ENCODE data around the gene EFR3B. TPM values are rescaled to one million over a fixed set of nuclear protein-coding genes. Genes with fewer than 3 reads are reported as not detected.

Gene EFR3B
- total and polyA plus RNA-seq, 2 of the 13 experiments (the other 11 are each of a cell fraction or from before 2014, with no cell fraction given), result 0.42 TPM

DNA sequence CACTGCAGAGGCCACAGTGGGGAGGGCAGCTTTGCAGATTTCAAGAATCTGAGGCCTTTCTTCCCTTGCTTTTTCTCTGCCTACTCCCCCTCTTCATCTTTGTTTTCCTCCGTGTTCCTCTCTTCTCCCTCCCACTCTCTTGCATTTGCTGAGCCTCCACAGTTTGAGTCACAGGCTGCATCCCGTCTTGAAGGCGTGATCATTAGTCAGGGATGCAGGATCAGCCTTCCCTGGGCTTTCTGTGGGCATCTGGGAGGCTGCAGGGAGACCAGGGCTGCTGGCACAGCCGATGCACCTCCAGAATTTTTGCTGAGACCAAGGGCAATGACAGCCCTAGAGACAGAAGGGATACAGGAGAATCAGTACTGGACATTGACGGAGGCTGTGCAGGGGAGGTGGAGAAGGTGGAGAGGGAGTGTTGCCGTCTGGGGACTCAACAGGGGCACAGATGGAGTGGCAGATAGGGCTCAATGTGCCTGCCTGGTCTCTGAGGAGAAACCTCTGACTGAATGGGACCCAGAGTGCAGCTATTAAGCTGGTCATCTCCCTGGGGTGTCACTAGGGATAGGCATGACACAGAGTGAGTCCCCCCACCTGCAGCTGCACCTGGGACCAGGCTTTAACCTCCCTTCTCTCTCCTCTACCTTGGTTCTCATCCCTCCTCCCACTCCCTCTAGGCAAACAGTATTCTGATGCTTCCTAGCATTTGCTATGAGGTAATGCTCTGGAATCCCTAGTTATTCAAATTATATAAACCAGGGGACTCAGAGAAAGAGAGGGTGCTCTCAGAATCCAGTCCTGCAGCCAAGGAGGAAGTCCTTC, 41.2 kb upstream of the EFR3B start (continued):
- no peak for TF ChIP-seq NR0B2 (CRISPR knock-in tag; IDR thresholded peaks at IDR 0.05)

DNA sequence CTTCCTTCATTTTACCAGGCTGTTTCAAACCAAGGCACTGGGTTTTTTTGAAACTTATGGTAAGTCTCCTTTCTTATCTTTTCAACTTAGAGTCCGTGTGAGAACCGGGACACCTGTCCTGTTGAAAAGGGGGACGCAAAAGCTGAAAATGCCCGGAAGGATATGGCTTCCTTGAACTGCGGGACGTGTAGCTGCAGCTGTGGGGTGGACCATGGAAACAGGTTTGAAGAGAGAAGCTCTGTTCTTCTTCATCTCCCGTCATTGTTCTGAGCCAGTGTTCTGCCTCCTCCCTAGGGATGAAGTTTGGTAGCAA, 40.6 kb upstream of the EFR3B start:
- no TSS peak for BruUV-seq (replicated peaks)
- Histone ChIP-seq H2AFZ (ENCODE audit: low read length) (no peak overlapping the region), H3K27ac (ENCODE audit: extremely low read length, insufficient read depth, low read length) (no peak overlapping the region), H3K9ac (ENCODE audit: insufficient read depth, low read depth, low read length) (no peak overlapping the region), H3K4me1 (ENCODE audit: insufficient read depth, low read length) (peaks cover 16% of the 10 kb centered on the region), H3K27me3 (ENCODE audit: control insufficient read depth in 1 of 2, insufficient read depth in 2 of 2, low read length in 2 of 2) (peaks cover 2 to 12% of the 10 kb centered on the region in 2 experiments; a peak in 3 of 5 replicates), H3K9me3 (ENCODE audit: low read length) (no peaks in the 10 kb centered on the region), H3K4me3 (replicated peaks in 1 of 3; ENCODE audit: insufficient read depth in 1 of 3, low read depth in 2 of 3, low read length in 3 of 3) (no peak overlapping the region), H3K4me2 (ENCODE audit: low read depth, low read length) (no peak overlapping the region), H4K20me1 (ENCODE audit: insufficient read depth, low read length) (no peaks in the 10 kb centered on the region), H3K36me3 (replicated peaks in 1 of 2; ENCODE audit: control insufficient read depth in 1 of 2, insufficient read depth in 2 of 2, low read length in 2 of 2) (no peaks in the 10 kb centered on the region), H3K79me2 (ENCODE audit: insufficient read depth, low read length) (no peaks in the 10 kb centered on the region)
- no peak for FAIRE-seq
- intact Hi-C loops (cut with micrococcal nuclease; ENCODE audit: unreplicated experiment), result no loop called here
- in situ Hi-C loops (cut with HindIII; ENCODE audit: extremely low pct_ligation_motif_present, low pct_unique_long_range_greater_than_20kb), result no loop called here
- ATAC-seq, result no peak
- WGBS (ENCODE audit: low lambda C conversion rate), result 7% methylated on average over 7 of the region's 7 CpGs
- POLR2A ChIA-PET, result no interaction called here
- no peak for DNase-seq (ENCODE audit: low spot score)
- CTCF ChIA-PET (ENCODE audit: low intra/inter-chr PET ratio, low total read pairs), result no interaction called here
- no peak for TF ChIP-seq ZNF335 (CRISPR knock-in tag; IDR thresholded peaks at IDR 0.05)
- TF ChIP-seq THAP11 (CRISPR knock-in tag; IDR thresholded peaks at IDR 0.05), result no peak
- TF ChIP-seq ZNF317 (CRISPR knock-in tag; IDR thresholded peaks at IDR 0.05), result no peak
- TF ChIP-seq ZNF713 (CRISPR knock-in tag; IDR thresholded peaks at IDR 0.05), result no peak
- TF ChIP-seq ZNF792 (CRISPR knock-in tag; IDR thresholded peaks at IDR 0.05), result no peak
- no peak for TF ChIP-seq ADNP (CRISPR knock-in tag; IDR thresholded peaks at IDR 0.05)
- no peak for TF ChIP-seq ZBTB25 (CRISPR knock-in tag; IDR thresholded peaks at IDR 0.05)
- TF ChIP-seq, protein P1, sequence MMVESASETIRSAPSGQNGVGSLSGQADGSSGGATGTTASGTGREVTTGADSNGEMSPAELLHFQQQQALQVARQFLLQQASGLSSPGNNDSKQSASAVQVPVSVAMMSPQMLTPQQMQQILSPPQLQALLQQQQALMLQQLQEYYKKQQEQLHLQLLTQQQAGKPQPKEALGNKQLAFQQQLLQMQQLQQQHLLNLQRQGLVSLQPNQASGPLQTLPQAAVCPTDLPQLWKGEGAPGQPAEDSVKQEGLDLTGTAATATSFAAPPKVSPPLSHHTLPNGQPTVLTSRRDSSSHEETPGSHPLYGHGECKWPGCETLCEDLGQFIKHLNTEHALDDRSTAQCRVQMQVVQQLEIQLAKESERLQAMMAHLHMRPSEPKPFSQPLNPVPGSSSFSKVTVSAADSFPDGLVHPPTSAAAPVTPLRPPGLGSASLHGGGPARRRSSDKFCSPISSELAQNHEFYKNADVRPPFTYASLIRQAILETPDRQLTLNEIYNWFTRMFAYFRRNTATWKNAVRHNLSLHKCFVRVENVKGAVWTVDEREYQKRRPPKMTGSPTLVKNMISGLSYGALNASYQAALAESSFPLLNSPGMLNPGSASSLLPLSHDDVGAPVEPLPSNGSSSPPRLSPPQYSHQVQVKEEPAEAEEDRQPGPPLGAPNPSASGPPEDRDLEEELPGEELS (CRISPR knock-in tag; IDR thresholded peaks at IDR 0.05), result no peak
- no peak for TF ChIP-seq CEBPG (CRISPR knock-in tag; IDR thresholded peaks at IDR 0.05)
- no peak for TF ChIP-seq SOX6 (IDR thresholded peaks at IDR 0.05)
- TF ChIP-seq SOX6 (CRISPR knock-in tag; IDR thresholded peaks at IDR 0.05), result no peak
- TF ChIP-seq, protein P2, sequence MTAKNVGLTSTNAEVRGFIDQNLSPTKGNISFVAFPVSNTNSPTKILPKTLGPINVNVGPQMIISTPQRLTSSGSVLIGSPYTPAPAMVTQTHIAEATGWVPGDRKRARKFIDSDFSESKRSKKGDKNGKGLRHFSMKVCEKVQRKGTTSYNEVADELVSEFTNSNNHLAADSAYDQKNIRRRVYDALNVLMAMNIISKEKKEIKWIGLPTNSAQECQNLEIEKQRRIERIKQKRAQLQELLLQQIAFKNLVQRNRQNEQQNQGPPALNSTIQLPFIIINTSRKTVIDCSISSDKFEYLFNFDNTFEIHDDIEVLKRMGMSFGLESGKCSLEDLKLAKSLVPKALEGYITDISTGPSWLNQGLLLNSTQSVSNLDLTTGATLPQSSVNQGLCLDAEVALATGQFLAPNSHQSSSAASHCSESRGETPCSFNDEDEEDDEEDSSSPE (CRISPR knock-in tag; IDR thresholded peaks at IDR 0.05), result no peak
- TF ChIP-seq MEF2D (CRISPR knock-in tag; IDR thresholded peaks at IDR 0.05), result no peak
- TF ChIP-seq ZNF253 (CRISPR knock-in tag; IDR thresholded peaks at IDR 0.05; ENCODE audit: borderline replicate concordance), result no peak
- no peak for TF ChIP-seq ZNF75D (CRISPR knock-in tag; IDR thresholded peaks at IDR 0.05; ENCODE audit: borderline replicate concordance)
